ENCODE measurements around the gene PLBD2. TPM values are rescaled to one million over a fixed set of nuclear protein-coding genes. Genes with fewer than 3 reads are reported as not detected.
A peak's percentile ranks its signal among the peaks of the same experiment; 100 is the strongest.

Gene PLBD2
- total and polyA plus RNA-seq, 9 of the 15 experiments (the other 6 are each of a cell fraction or from before 2014, with no cell fraction given) = 2.4 to 37.4 (median 6.0) TPM

DNA sequence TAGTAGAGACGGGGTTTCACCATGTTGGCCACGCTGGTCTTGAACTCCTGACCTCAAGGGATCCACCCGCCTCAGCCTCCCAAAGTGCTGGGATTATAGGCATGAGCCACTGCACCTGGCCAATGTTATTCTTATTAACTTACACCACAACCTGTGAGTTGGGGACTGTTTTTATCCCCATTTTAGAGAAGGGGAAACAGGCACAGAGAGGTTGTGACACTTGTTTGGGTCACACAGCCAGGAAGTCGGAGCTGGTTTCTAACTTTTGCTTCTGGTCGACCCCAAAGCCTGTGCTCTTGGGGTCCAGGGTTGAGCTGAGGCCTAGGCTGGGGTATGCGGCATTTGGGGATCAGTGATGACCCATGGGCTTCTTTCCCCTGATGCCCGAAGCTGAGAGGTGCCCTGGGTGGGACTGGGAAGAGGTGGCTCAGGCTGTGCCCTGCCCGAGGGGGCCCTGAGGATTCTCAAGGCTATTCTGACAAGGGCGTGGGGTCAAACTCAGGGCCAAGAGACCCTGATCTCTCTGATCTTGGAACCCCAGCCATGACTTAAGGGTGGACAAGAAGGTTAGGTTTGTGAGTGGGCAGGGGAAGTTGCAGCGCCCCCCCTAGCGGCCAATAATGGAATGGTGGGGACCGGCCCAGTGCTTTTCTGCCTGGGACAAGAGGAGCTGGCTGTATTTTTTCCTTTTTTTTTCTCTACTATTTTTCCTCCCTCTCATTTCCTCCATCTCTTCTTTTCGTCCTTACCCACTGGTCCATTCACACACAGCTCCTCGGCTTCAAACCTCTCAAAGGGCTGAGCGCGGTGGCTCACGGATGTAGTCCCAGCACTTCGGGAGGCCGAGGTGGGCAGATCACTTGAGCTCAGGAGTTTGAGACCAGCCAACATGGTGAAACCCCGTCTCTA is 66.8 kb downstream of the PLBD2 start (continued):
- TF ChIP-seq VEZF1 (CRISPR knock-in tag; IDR thresholded peaks at IDR 0.05) (peak; percentile 20; the same call in 1 of the 2 replicates), NR2C2 (CRISPR knock-in tag; IDR thresholded peaks at IDR 0.05) (0 out of 2 replicates have a peak, but pooled peaks have one; percentile 9), NR2C2 (tag; IDR thresholded peaks at IDR 0.05) (no peak), NCOA1 (IDR thresholded peaks at IDR 0.05; ENCODE audit: low read depth) (0 out of 2 replicates have a peak, but pooled peaks have one; percentile 15), ZFP36 (IDR thresholded peaks at IDR 0.05; ENCODE audit: low read depth, low read length, partially characterized antibody) (peak; percentile 86), ZNF398 (CRISPR knock-in tag; IDR thresholded peaks at IDR 0.05) (no peak), FOXK1 (CRISPR knock-in tag; IDR thresholded peaks at IDR 0.05; ENCODE audit: borderline replicate concordance) (no peak), NR4A1 (CRISPR knock-in tag; IDR thresholded peaks at IDR 0.05) (no peak), NR4A1 (tag; IDR thresholded peaks at IDR 0.05) (no peak), HDGF (IDR thresholded peaks at IDR 0.05) (0 out of 2 replicates have a peak, but pooled peaks have one; percentile 78), CC2D1A (IDR thresholded peaks at IDR 0.05) (0 out of 2 replicates have a peak, but pooled peaks have one; percentile 29), DACH1 (IDR thresholded peaks at IDR 0.05; ENCODE audit: partially characterized antibody) (no peak), THAP7 (CRISPR knock-in tag; IDR thresholded peaks at IDR 0.05) (no peak), EGR1 (conservative IDR thresholded peaks at IDR 0.05) (peak; percentile 39), JUND (IDR thresholded peaks at IDR 0.05; ENCODE audit: borderline replicate concordance, low read depth, low read length) (0 out of 2 replicates have a peak, but pooled peaks have one; percentile 11), JUND (tag; IDR thresholded peaks at IDR 0.05; ENCODE audit: borderline replicate concordance, low read depth, low read length) (no peak), RB1 (IDR thresholded peaks at IDR 0.05; ENCODE audit: low read depth) (peak; percentile 40; the same call in 1 of the 2 replicates), CXXC5 (CRISPR knock-in tag; IDR thresholded peaks at IDR 0.05) (no peak), ZKSCAN1 (IDR thresholded peaks at IDR 0.05; ENCODE audit: low read depth, low read length) (no peak)
- TF ChIP-seq, protein P1, sequence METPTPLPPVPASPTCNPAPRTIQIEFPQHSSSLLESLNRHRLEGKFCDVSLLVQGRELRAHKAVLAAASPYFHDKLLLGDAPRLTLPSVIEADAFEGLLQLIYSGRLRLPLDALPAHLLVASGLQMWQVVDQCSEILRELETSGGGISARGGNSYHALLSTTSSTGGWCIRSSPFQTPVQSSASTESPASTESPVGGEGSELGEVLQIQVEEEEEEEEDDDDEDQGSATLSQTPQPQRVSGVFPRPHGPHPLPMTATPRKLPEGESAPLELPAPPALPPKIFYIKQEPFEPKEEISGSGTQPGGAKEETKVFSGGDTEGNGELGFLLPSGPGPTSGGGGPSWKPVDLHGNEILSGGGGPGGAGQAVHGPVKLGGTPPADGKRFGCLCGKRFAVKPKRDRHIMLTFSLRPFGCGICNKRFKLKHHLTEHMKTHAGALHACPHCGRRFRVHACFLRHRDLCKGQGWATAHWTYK (CRISPR knock-in tag; IDR thresholded peaks at IDR 0.05) = no peak
- TF ChIP-seq, protein P2, sequence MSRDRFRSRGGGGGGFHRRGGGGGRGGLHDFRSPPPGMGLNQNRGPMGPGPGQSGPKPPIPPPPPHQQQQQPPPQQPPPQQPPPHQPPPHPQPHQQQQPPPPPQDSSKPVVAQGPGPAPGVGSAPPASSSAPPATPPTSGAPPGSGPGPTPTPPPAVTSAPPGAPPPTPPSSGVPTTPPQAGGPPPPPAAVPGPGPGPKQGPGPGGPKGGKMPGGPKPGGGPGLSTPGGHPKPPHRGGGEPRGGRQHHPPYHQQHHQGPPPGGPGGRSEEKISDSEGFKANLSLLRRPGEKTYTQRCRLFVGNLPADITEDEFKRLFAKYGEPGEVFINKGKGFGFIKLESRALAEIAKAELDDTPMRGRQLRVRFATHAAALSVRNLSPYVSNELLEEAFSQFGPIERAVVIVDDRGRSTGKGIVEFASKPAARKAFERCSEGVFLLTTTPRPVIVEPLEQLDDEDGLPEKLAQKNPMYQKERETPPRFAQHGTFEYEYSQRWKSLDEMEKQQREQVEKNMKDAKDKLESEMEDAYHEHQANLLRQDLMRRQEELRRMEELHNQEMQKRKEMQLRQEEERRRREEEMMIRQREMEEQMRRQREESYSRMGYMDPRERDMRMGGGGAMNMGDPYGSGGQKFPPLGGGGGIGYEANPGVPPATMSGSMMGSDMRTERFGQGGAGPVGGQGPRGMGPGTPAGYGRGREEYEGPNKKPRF (IDR thresholded peaks at IDR 0.05; ENCODE audit: low read depth, low read length) = no peak

All from K562 (cell line).